ENCODE results near the gene LDLRAD3. TPM values are rescaled to one million over a fixed set of nuclear protein-coding genes. Genes with fewer than 3 reads are reported as not detected.
"Not testable (repeated sequence)": the region's sequence is repeated elsewhere in the genome, so short reads cannot be mapped to it uniquely, and the experiment has no call there.

LDLRAD3 gene
- polyA plus RNA-seq, 1 experiment = 7.8 TPM

- CTCF ChIA-PET = no interaction called here
- TF ChIP-seq, protein P1, sequence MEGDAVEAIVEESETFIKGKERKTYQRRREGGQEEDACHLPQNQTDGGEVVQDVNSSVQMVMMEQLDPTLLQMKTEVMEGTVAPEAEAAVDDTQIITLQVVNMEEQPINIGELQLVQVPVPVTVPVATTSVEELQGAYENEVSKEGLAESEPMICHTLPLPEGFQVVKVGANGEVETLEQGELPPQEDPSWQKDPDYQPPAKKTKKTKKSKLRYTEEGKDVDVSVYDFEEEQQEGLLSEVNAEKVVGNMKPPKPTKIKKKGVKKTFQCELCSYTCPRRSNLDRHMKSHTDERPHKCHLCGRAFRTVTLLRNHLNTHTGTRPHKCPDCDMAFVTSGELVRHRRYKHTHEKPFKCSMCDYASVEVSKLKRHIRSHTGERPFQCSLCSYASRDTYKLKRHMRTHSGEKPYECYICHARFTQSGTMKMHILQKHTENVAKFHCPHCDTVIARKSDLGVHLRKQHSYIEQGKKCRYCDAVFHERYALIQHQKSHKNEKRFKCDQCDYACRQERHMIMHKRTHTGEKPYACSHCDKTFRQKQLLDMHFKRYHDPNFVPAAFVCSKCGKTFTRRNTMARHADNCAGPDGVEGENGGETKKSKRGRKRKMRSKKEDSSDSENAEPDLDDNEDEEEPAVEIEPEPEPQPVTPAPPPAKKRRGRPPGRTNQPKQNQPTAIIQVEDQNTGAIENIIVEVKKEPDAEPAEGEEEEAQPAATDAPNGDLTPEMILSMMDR (IDR thresholded peaks at IDR 0.05; ENCODE audit: low read depth, low read length) = no peak
- POLR2A ChIA-PET = no interaction called here
- Histone ChIP-seq H3K27me3 (ENCODE audit: control insufficient read depth, insufficient read depth, low read length) (peaks cover 2% of the 10 kb centered on the region), H3K9me3 (ENCODE audit: control insufficient read depth, insufficient read depth, low read length) (no peaks in the 10 kb centered on the region), H3K4me3 (ENCODE audit: low read depth, low read length) (no peak overlapping the region), H3K27ac (ENCODE audit: low read depth, low read length) (no peak overlapping the region)
- DNase-seq (ENCODE audit: low read depth, low spot score) = no peak
These were observed 32.8 kb upstream of the LDLRAD3 start for GRCh38 chr11:35911013-35911412.

- H3K27ac ChIP-seq (ENCODE audit: low read depth, low read length) = no peak overlapping the region
- ChIA-PET POLR2A (no interaction called here), CTCF (no interaction called here)
- no peaks in the 10 kb centered on the region for H3K9me3 ChIP-seq (ENCODE audit: control insufficient read depth, insufficient read depth, low read length)
- peaks cover 2% of the 10 kb centered on the region for H3K27me3 ChIP-seq (ENCODE audit: control insufficient read depth, insufficient read depth, low read length)
- TF ChIP-seq, protein P1 (IDR thresholded peaks at IDR 0.05; ENCODE audit: low read depth, low read length) = no peak
- DNase-seq (ENCODE audit: low read depth, low spot score) = no peak
- no peak overlapping the region for H3K4me3 ChIP-seq (ENCODE audit: low read depth, low read length)
These were observed 32.2 kb upstream of the LDLRAD3 start for GRCh38 chr11:35911616-35912165.

DNA sequence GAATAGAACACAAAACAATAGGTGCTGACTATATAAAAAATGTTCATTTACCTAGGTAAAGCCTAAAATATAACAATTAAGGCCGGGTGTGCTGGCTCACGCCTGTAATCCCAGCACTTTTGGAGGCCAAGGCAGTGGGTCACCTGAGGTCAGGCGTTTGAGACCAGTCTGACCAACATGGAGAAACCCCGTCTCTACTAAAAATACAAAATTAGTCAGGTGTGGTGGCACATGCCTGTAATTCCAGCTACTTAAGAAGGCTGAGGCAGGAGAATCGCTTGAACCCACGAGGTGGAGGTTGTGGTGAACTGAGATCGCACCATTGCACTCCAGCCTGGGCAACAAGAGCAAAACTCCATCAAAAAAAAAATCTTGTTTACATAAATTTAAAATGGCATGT lies 31.4 kb upstream of the LDLRAD3 start:
- H3K9me3 ChIP-seq (ENCODE audit: control insufficient read depth, insufficient read depth, low read length); H3K27ac ChIP-seq (ENCODE audit: low read depth, low read length); DNase-seq (ENCODE audit: low read depth, low spot score); H3K27me3 ChIP-seq (ENCODE audit: control insufficient read depth, insufficient read depth, low read length); H3K4me3 ChIP-seq (ENCODE audit: low read depth, low read length); POLR2A ChIA-PET: not testable (repeated sequence)
- CTCF ChIA-PET = interaction anchor here (1.5 kb wide), 1 partner anchor 91 kb away, joined by 3 read pairs; no protein-coding TSS in a partner anchor

GRCh38 chr11:35912883-35913624 lies 30.8 kb upstream of the LDLRAD3 start:
- POLR2A ChIA-PET = no interaction called here
- Histone ChIP-seq H3K27me3 (ENCODE audit: control insufficient read depth, insufficient read depth, low read length) (peaks cover 9% of the 10 kb centered on the region), H3K27ac (ENCODE audit: low read depth, low read length) (no peak overlapping the region), H3K9me3 (ENCODE audit: control insufficient read depth, insufficient read depth, low read length) (no peaks in the 10 kb centered on the region), H3K4me3 (ENCODE audit: low read depth, low read length) (no peak overlapping the region)
- CTCF ChIA-PET = interaction anchor here (1.5 kb wide), 1 partner anchor 91 kb away, joined by 3 read pairs; no protein-coding TSS in a partner anchor
- TF ChIP-seq, protein P1 (IDR thresholded peaks at IDR 0.05; ENCODE audit: low read depth, low read length) = no peak
- no peak for DNase-seq (ENCODE audit: low read depth, low spot score)

GRCh38 chr11:35914816-35915215 lies 29.0 kb upstream of the LDLRAD3 start:
- Histone ChIP-seq H3K9me3 (ENCODE audit: control insufficient read depth, insufficient read depth, low read length) (no peaks in the 10 kb centered on the region), H3K27ac (ENCODE audit: low read depth, low read length) (no peak overlapping the region), H3K27me3 (ENCODE audit: control insufficient read depth, insufficient read depth, low read length) (peaks cover 10% of the 10 kb centered on the region), H3K4me3 (ENCODE audit: low read depth, low read length) (no peak overlapping the region)
- ChIA-PET POLR2A (no interaction called here), CTCF (no interaction called here)
- TF ChIP-seq, protein P1 (IDR thresholded peaks at IDR 0.05; ENCODE audit: low read depth, low read length) = no peak
- DNase-seq (ENCODE audit: low read depth, low spot score) = no peak
